Measurements from ENCODE around the gene C1orf56. TPM values are rescaled to one million over a fixed set of nuclear protein-coding genes. Genes with fewer than 3 reads are reported as not detected.

C1orf56 gene
- polyA plus RNA-seq (ENCODE audit: insufficient read length in 3 of 3), result 10 to 100 TPM; 11.1 to 11.5 (median 11.3) TPM

GRCh38 chr1:151047591-151047924, at the start of gene C1orf56:
TSS of gene C1orf56 (plus strand) at chr1:151047751. CDS start at chr1:151047848, 97 bp downstream.
- DNase-seq (ENCODE audit: low read depth in 3 of 3, low spot score in 2 of 3), result peak; percentile 47 to 72 (median 65)

GRCh38 chr1:150997949-150998348, 49.6 kb upstream of the C1orf56 start:
- DNase-seq (ENCODE audit: low read depth in 3 of 3, low spot score in 2 of 3), result no peak

- no peak for DNase-seq (ENCODE audit: low read depth in 3 of 3, low spot score in 2 of 3)
Measured at GRCh38 chr1:150999051-150999674, 48.4 kb upstream of the C1orf56 start.

GRCh38 chr1:150999926-151000325, 47.6 kb upstream of the C1orf56 start:
- no peak for DNase-seq (ENCODE audit: low read depth in 3 of 3, low spot score in 2 of 3)

GRCh38 chr1:151000408-151000807, 47.1 kb upstream of the C1orf56 start:
- DNase-seq (ENCODE audit: low read depth in 3 of 3, low spot score in 2 of 3), result no peak

GRCh38 chr1:151001602-151002001, 45.9 kb upstream of the C1orf56 start:
- DNase-seq (ENCODE audit: low read depth in 3 of 3, low spot score in 2 of 3), result no peak

GRCh38 chr1:151002051-151002450, 45.5 kb upstream of the C1orf56 start:
- no peak for DNase-seq (ENCODE audit: low read depth in 3 of 3, low spot score in 2 of 3)

GRCh38 chr1:151002611-151003010, 44.9 kb upstream of the C1orf56 start:
- no peak for DNase-seq (ENCODE audit: low read depth in 3 of 3, low spot score in 2 of 3)

- no peak for DNase-seq (ENCODE audit: low read depth in 3 of 3, low spot score in 2 of 3)
Measured at GRCh38 chr1:151003180-151003579, 44.4 kb upstream of the C1orf56 start.

- no peak for DNase-seq (ENCODE audit: low read depth in 3 of 3, low spot score in 2 of 3)
Measured at GRCh38 chr1:151005729-151006319, 41.7 kb upstream of the C1orf56 start.

- peak in 1 of 3 donors; percentile 77 for DNase-seq (ENCODE audit: low read depth in 3 of 3, low spot score in 2 of 3)
Measured at GRCh38 chr1:151006327-151007052, 41.1 kb upstream of the C1orf56 start, which contains the start of gene MINDY1. TSS of gene MINDY1 (minus strand) at chr1:151006902. CDS start at chr1:151002617, 4,285 bp downstream.

- no peak for DNase-seq (ENCODE audit: low read depth in 3 of 3, low spot score in 2 of 3)
Measured at GRCh38 chr1:151007853-151008243, 39.7 kb upstream of the C1orf56 start.

- DNase-seq (ENCODE audit: low read depth in 3 of 3, low spot score in 2 of 3), result peak in 2 of 3 donors; percentile 93
Measured at GRCh38 chr1:151008244-151009205, 39.0 kb upstream of the C1orf56 start, which contains the start of gene PRUNE1. TSS of gene PRUNE1 (plus strand) at chr1:151008449. CDS start at chr1:151008633, 184 bp downstream.

- no peak for DNase-seq (ENCODE audit: low read depth in 3 of 3, low spot score in 2 of 3)
Measured at GRCh38 chr1:151009206-151009587, 38.4 kb upstream of the C1orf56 start.

GRCh38 chr1:151009674-151010345, 37.7 kb upstream of the C1orf56 start:
- DNase-seq (ENCODE audit: low read depth in 3 of 3, low spot score in 2 of 3), result no peak

GRCh38 chr1:151010346-151010726, 37.2 kb upstream of the C1orf56 start:
- DNase-seq (ENCODE audit: low read depth in 3 of 3, low spot score in 2 of 3), result no peak

GRCh38 chr1:151011154-151011850, 36.2 kb upstream of the C1orf56 start:
- no peak for DNase-seq (ENCODE audit: low read depth in 3 of 3, low spot score in 2 of 3)

GRCh38 chr1:151012684-151013471, 34.7 kb upstream of the C1orf56 start:
- DNase-seq (ENCODE audit: low read depth in 3 of 3, low spot score in 2 of 3), result no peak

GRCh38 chr1:151013518-151013917, 34.0 kb upstream of the C1orf56 start:
- DNase-seq (ENCODE audit: low read depth in 3 of 3, low spot score in 2 of 3), result peak in 1 of 3 donors; percentile 49
